OCI-LY3 (cell line): ENCODE results near the gene MGMT.

Experiments used
- H2AFZ ChIP-seq: fragments of 200-600, 300-600 bp; shearing (Covaris generic); 2 replicates; pipeline ENCODE4 v1.6.0; 2014; ENCODE audit warnings: antibody characterized with exemption, low read depth, low read length
- H3K27ac ChIP-seq: fragments of 200-600, 300-600 bp; sonication (generic); 2 replicates; pipeline ENCODE4 v1.5.1; 2014; ENCODE audit warnings: mild to moderate bottlenecking, low read length, moderate library complexity, mixed read lengths
- H3K27me3 ChIP-seq: fragments of 200-600, 300-600 bp; sonication (generic); 2 replicates; pipeline ENCODE4 v1.6.1; 2014; ENCODE audit warnings: low read depth, low read length, mixed read lengths
- H3K36me3 ChIP-seq: fragments of 200-600, 300-600 bp; sonication (generic); replicated peaks from 2 replicates; pipeline ENCODE3; 2014; ENCODE audit warnings: low read depth, low read length, mixed read lengths
- H3K4me1 ChIP-seq: fragments of 300-600, 200-600 bp; sonication (generic); 2 replicates; pipeline ENCODE4 v1.6.1; 2014; ENCODE audit warnings: low read length, mixed read lengths
- H3K4me2 ChIP-seq: fragments of 200-600, 300-600 bp; sonication (generic); 2 replicates; pipeline ENCODE4 v1.6.1; 2014; ENCODE audit warnings: low read length, mixed read lengths
- H3K4me3 ChIP-seq: fragments of 300-600, 200-600 bp; sonication (generic); 2 replicates; pipeline ENCODE4 v1.5.1; 2014; ENCODE audit warnings: antibody characterized with exemption, mild to moderate bottlenecking, low read length, moderate library complexity
- H3K79me2 ChIP-seq: fragments of 300-600, 200-600 bp; shearing (Covaris generic); 2 replicates; pipeline ENCODE4 v1.6.1; 2014; ENCODE audit warnings: mild to moderate bottlenecking, low read length, mixed read lengths
- H3K9ac ChIP-seq: fragments of 300-600, 200-600 bp; shearing (Covaris generic); 2 replicates; pipeline ENCODE4 v1.6.0; 2014; ENCODE audit warnings: mild to moderate bottlenecking, low read length, moderate library complexity
- H3K9me3 ChIP-seq: fragments of 200-600, 300-600 bp; shearing (Covaris generic); 2 replicates; pipeline ENCODE4 v1.6.1; 2014; ENCODE audit warnings: low read length, mixed read lengths; ENCODE audit not compliant: insufficient read depth
- H4K20me1 ChIP-seq: fragments of 200-600, 300-600 bp; sonication (generic); 2 replicates; pipeline ENCODE4 v1.6.1; 2016; ENCODE audit warnings: low read length, mixed read lengths; ENCODE audit not compliant: insufficient read depth
- CTCF ChIP-seq: fragments of 200-600, 300-600 bp; sonication (generic); IDR thresholded peaks from 2 replicates; pipeline ENCODE4 v1.5.1; 2014; ENCODE audit warnings: antibody characterized with exemption, low read length, low read depth
- EZH2phosphoT487 ChIP-seq: fragments of 200-600 bp; shearing (Covaris generic); IDR thresholded peaks from 2 replicates; pipeline ENCODE4 v1.6.1; 2018; ENCODE audit warnings: antibody characterized with exemption, mixed run types, low read depth

The MGMT gene

GRCh38 chr10:129615921-129616525, 149.0 kb downstream of the MGMT start:
- no peaks in the 10 kb centered on the region for H3K36me3 ChIP-seq
- no peaks in the 10 kb centered on the region for H3K79me2 ChIP-seq
- H3K27me3 ChIP-seq, result no peaks in the 10 kb centered on the region
- no peak overlapping the region for H3K9ac ChIP-seq
- no peaks in the 10 kb centered on the region for H4K20me1 ChIP-seq
- H3K27ac ChIP-seq, result no peak overlapping the region
- H2AFZ ChIP-seq, result no peak overlapping the region
- no peak overlapping the region for H3K4me2 ChIP-seq
- TF ChIP-seq EZH2phosphoT487 (no peak), CTCF (no peak)
- no peak overlapping the region for H3K4me3 ChIP-seq
- H3K9me3 ChIP-seq, result no peaks in the 10 kb centered on the region
- no peaks in the 10 kb centered on the region for H3K4me1 ChIP-seq

GRCh38 chr10:129617768-129618167, 150.7 kb downstream of the MGMT start:
- Histone ChIP-seq H3K9me3 (no peaks in the 10 kb centered on the region), H3K79me2 (no peaks in the 10 kb centered on the region), H3K36me3 (no peaks in the 10 kb centered on the region), H3K4me2 (no peak overlapping the region), H3K9ac (no peak overlapping the region), H4K20me1 (no peaks in the 10 kb centered on the region), H3K4me1 (no peaks in the 10 kb centered on the region), H3K4me3 (no peak overlapping the region), H2AFZ (no peak overlapping the region), H3K27me3 (no peaks in the 10 kb centered on the region), H3K27ac (no peak overlapping the region)
- TF ChIP-seq CTCF (no peak), EZH2phosphoT487 (no peak)

GRCh38 chr10:129621062-129621461, 154.0 kb downstream of the MGMT start:
- H3K36me3 ChIP-seq, result no peaks in the 10 kb centered on the region
- no peak overlapping the region for H3K27ac ChIP-seq
- H3K27me3 ChIP-seq, result no peaks in the 10 kb centered on the region
- H3K9ac ChIP-seq, result no peak overlapping the region
- H2AFZ ChIP-seq, result no peak overlapping the region
- TF ChIP-seq EZH2phosphoT487, result no peak
- TF ChIP-seq CTCF, result no peak
- H3K9me3 ChIP-seq, result no peaks in the 10 kb centered on the region
- H4K20me1 ChIP-seq, result no peaks in the 10 kb centered on the region
- no peak overlapping the region for H3K4me2 ChIP-seq
- H3K79me2 ChIP-seq, result no peaks in the 10 kb centered on the region
- no peak overlapping the region for H3K4me3 ChIP-seq
- no peaks in the 10 kb centered on the region for H3K4me1 ChIP-seq

GRCh38 chr10:129621693-129622092, 154.7 kb downstream of the MGMT start:
- no peak for TF ChIP-seq EZH2phosphoT487
- no peak for TF ChIP-seq CTCF
- H3K4me2 ChIP-seq, result no peak overlapping the region
- no peaks in the 10 kb centered on the region for H3K79me2 ChIP-seq
- H2AFZ ChIP-seq, result no peak overlapping the region
- H3K27ac ChIP-seq, result no peak overlapping the region
- H3K27me3 ChIP-seq, result no peaks in the 10 kb centered on the region
- no peaks in the 10 kb centered on the region for H4K20me1 ChIP-seq
- H3K4me3 ChIP-seq, result no peak overlapping the region
- no peaks in the 10 kb centered on the region for H3K9me3 ChIP-seq
- no peaks in the 10 kb centered on the region for H3K36me3 ChIP-seq
- H3K4me1 ChIP-seq, result no peaks in the 10 kb centered on the region
- no peak overlapping the region for H3K9ac ChIP-seq
